GM20431 (cell line): ENCODE measurements around the gene LRP1.

ENCODE experiments used
- in situ Hi-C: fragments of 300-500 bp; cut with MseI, MboI; formaldehyde crosslinking; loops from one replicate; pipeline ENCODE4 v1.15.0; 2020; ENCODE audit warnings: low sequenced_read_pairs; ENCODE audit not compliant: unreplicated experiment

Gene LRP1

DNA sequence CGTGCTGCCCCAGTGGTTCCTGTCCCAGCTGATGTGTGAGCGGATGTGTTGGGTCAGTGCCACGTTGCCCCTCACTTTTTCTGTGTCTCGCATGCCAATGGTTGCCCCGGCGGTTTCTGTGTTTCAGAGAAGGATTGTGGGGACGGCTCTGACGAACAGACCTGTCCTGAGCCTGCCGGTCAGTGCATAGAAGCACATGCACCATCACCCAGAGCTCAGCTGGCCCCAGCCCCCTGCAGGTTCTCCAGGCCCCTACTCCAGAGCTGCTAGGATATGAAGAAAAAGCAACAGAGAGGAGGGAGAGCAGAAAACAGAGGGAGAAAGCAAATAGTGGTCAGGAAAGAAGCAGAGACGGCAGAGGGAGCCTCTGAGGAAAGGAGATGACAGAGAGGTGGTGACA lies 39.8 kb downstream of the LRP1 start:
- in situ Hi-C loops = no loop called here

DNA sequence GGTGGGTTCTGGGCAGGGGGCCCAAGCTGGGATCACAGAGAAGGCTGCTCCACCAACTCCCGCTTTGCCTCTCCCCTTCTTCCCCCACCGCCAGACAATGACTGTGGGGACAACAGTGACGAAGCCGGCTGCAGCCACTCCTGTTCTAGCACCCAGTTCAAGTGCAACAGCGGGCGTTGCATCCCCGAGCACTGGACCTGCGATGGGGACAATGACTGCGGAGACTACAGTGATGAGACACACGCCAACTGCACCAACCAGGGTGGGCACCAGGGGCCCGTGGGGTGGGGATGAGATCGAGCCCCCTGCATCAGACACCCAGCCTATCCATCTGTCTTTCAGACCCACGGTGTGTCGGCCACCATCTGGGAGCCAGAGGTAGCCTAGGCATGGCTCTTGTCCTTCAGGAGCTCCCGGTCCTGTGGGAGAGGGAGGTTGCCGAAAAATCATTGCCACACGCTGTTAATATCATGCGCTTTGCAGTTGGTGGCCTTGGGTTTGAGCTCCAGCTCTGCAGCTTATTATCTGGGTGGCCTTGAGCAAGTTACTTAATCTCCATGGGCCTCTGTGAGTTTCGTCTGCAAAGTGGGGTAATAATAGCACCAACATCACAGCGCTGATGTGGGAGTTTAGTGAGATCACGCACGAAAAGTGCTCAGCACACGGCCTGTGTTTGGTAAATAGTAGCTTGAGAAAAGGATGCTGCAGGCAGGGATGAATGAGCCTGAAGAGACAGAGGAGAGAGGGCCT lies 40.9 kb downstream of the LRP1 start:
- in situ Hi-C loops = no loop called here

DNA sequence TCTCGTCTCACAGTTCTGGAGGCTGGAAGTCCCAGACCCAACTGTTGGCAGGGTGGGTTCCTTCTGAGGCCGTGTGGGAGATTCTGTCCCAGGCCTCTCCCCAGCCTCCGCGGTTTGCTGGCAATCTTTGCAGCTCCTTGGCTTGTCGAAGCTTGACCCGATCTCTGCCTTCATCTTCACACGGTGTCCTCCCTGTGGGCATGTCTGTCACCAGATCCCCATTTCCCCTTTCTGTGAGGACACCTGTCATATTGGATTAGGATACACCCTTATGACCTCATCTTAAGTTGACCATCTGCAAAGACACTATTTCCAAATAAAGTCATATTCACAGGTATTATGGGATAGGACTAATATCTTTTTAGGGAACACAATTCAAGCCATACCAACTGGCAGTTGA lies 41.7 kb downstream of the LRP1 start:
- in situ Hi-C loops = no loop called here

DNA sequence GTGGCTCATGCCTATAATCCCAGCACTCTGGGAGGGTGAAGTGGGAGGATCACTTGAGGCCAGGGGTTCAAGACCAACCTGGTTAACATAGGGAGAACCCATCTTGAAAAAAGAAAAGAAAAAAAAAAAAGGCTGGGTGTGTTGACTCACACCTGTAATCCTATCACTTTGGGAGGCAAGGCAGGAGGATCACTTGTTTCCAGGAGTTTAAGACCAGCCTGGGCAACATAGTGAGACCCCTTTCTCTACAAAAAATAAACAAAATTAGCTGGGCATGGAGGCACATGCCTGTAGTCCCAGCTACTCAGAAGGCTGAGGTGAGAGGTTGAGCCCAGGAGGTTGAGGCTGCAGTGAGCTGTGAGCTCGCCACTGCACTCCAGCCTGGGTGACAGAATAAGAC lies 42.1 kb downstream of the LRP1 start:
- in situ Hi-C loops = no loop called here

DNA sequence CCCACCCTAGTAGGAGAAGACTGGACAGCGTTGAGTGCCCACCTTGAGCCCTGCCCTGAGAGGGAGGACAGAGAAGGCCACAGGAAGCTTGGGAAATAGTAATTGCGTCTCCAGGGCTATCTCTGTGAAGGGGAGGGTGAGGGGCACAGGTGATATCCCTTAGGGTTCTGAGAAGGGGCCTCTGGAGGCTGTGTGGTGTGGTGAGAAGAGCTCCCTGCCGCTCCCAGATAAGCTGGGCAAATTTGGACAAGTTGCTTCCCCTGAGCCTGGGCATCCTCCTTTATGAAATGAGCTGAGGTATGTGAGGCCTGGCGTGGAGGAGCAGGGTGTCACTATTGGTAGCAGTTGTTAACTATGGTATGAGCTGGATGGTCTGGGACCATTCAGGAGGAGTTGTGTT lies 42.6 kb downstream of the LRP1 start:
- in situ Hi-C loops = no loop called here

DNA sequence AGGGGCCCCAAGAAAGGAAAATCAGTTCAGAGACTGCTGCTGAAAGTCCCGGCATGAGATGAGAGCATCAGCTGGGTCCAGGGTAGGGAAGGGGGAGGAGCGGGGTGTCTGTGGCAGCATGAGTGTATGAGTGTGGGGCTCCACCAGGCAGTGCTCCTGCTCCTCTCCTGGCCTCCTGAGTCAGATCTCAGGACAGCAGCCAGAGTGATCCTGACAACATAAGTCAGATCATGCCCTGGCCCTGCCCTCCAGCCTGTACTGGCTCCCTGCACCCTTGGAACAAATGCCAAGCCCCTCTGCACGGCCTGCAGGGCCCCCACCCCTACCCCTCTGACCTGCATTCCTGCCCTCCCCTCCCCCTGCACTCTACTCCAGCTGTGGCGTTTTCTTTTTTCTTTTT lies 43.4 kb downstream of the LRP1 start:
- in situ Hi-C loops = no loop called here

DNA sequence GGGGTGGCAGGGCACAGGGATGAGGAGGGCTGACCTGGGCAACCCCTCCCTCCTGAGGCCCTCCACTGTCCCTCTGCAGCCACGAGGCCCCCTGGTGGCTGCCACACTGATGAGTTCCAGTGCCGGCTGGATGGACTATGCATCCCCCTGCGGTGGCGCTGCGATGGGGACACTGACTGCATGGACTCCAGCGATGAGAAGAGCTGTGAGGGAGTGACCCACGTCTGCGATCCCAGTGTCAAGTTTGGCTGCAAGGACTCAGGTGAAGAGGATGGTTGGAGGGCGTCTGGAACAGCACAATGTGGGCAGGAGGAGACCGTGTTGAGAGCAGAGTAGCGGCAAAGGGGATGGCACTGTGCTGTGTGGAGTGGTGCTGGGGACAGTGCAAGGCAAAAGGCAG lies 44.8 kb downstream of the LRP1 start:
- in situ Hi-C loops = no loop called here

DNA sequence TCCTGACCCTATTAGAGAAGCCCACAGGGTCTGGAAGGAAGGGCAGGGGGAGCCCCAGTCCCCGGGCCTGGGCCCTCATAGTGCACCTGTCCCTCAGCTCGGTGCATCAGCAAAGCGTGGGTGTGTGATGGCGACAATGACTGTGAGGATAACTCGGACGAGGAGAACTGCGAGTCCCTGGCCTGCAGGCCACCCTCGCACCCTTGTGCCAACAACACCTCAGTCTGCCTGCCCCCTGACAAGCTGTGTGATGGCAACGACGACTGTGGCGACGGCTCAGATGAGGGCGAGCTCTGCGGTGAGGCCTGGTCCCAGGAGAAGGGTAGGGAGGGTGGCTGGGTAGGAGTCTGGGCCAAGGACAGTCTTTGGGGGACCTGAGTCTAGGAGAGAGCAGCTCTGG lies 45.4 kb downstream of the LRP1 start:
- in situ Hi-C loops = no loop called here

DNA sequence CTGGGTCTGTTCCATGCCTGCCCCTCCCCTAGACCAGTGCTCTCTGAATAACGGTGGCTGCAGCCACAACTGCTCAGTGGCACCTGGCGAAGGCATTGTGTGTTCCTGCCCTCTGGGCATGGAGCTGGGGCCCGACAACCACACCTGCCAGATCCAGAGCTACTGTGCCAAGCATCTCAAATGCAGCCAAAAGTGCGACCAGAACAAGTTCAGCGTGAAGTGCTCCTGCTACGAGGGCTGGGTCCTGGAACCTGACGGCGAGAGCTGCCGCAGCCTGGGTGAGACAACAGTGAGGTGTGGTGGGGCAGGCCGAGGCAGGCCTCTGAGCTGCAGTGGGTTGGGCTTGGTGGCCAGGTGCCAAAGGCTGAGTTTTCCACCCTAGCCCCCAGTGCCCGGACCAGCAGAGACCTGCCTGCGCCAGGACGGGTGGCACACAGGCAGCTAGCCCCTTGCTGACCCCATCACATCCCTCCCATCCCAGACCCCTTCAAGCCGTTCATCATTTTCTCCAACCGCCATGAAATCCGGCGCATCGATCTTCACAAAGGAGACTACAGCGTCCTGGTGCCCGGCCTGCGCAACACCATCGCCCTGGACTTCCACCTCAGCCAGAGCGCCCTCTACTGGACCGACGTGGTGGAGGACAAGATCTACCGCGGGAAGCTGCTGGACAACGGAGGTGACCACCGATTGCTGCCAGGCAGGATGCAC lies 47.3 kb downstream of the LRP1 start:
- in situ Hi-C loops = loop anchor here (5.0 kb wide), 1 partner anchor 48 kb away; the partner anchor contains the start of gene LRP1

DNA sequence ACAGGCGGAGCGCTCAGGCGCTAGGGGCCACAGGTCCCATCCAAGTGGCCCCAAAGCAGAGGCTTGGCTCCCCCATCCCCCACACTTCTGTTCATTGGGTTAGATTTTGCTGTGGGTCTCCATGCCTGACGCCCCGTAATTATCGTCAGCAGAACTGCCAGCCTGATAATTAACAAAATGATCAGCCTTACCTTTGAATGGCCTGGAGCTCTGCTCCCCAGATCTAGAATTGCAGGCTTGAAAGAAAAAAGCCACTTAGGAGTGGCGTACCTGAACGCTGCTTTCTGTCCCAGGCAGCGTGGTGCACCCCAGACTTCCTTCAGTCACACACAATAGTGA lies 47.8 kb downstream of the LRP1 start:
- in situ Hi-C loops = loop anchor here (5.0 kb wide), 1 partner anchor 49 kb away; the partner anchor contains the start of gene LRP1

DNA sequence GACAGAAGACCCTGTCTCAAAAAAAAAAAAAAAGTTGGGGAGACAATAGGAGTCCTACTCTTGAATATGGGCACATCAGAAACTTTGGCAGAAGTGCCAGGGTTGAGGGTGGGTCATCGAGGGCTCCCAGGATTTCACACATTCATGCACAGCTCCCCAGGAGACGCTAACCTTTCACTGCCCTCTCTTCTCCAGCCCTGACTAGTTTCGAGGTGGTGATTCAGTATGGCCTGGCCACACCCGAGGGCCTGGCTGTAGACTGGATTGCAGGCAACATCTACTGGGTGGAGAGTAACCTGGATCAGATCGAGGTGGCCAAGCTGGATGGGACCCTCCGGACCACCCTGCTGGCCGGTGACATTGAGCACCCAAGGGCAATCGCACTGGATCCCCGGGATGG lies 48.6 kb downstream of the LRP1 start:
- in situ Hi-C loops = loop anchor here (5.0 kb wide), 1 partner anchor 50 kb away; the partner anchor contains the start of gene LRP1

DNA sequence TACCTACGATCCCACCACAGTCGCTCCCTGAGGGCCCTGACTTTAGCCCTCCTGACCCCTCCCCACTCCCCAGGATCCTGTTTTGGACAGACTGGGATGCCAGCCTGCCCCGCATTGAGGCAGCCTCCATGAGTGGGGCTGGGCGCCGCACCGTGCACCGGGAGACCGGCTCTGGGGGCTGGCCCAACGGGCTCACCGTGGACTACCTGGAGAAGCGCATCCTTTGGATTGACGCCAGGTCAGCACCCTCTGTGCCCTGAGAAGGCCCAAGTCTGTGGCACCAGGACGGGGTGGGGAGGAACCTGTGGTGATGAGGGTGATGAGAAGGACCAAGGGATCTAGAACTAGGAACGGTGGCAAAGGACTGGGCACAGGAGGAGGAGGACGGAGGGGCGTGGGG lies 49.1 kb downstream of the LRP1 start:
- in situ Hi-C loops = loop anchor here (5.0 kb wide), 1 partner anchor 50 kb away; the partner anchor contains the start of gene LRP1

DNA sequence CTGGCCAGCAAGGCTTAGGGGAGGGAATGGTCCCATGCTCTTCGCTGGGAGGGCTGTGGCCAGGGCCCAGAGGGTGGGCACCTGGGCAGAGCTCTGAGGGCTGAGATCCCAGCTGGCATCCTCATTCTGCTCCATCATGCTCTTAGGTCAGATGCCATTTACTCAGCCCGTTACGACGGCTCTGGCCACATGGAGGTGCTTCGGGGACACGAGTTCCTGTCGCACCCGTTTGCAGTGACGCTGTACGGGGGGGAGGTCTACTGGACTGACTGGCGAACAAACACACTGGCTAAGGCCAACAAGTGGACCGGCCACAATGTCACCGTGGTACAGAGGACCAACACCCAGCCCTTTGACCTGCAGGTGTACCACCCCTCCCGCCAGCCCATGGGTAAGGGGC lies 49.9 kb downstream of the LRP1 start:
- in situ Hi-C loops = loop anchor here (5.0 kb wide), 1 partner anchor 51 kb away; the partner anchor contains the start of gene LRP1

DNA sequence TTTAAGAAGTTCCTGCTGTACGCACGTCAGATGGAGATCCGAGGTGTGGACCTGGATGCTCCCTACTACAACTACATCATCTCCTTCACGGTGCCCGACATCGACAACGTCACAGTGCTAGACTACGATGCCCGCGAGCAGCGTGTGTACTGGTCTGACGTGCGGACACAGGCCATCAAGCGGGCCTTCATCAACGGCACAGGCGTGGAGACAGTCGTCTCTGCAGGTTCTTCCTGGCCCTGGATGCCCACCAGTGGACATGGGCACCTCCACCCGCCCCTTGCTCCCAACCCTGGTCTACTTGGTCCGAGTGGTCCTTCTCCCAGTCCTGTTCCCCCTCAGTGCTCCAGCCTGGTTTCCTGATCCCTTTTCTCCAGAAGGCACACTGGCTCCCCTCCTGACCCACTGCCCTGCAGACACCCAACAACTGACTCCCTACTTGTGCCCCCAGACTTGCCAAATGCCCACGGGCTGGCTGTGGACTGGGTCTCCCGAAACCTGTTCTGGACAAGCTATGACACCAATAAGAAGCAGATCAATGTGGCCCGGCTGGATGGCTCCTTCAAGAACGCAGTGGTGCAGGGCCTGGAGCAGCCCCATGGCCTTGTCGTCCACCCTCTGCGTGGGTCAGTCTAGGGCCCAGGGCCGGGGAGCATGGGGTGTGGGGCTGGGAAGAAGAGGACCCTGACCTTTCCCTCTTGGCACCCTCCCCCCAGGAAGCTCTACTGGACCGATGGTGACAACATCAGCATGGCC lies 51.2 kb downstream of the LRP1 start:
- in situ Hi-C loops = loop anchor here (5.0 kb wide), 1 partner anchor 52 kb away; the partner anchor contains the start of gene LRP1

DNA sequence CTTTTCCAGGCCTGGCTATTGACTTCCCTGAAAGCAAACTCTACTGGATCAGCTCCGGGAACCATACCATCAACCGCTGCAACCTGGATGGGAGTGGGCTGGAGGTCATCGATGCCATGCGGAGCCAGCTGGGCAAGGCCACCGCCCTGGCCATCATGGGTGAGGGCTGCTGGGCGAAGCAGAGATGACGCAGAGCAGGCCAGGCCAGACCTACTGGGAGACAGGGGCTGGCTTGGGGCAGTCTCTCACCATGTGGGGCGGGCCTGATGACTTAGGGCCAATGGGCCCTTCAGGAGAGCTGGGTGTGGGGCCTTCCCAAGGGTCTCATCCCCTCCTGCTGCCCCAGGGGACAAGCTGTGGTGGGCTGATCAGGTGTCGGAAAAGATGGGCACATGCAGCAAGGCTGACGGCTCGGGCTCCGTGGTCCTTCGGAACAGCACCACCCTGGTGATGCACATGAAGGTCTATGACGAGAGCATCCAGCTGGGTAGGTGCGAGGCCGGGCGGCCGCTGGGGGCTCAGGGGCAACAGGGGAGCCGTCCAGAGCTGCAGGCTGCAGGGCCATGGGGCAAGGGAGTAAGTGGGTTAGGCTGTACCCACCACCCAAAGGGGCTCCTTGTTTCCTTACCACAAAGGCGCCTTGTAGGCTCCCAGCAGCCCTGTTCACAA lies 52.2 kb downstream of the LRP1 start:
- in situ Hi-C loops = no loop called here

DNA sequence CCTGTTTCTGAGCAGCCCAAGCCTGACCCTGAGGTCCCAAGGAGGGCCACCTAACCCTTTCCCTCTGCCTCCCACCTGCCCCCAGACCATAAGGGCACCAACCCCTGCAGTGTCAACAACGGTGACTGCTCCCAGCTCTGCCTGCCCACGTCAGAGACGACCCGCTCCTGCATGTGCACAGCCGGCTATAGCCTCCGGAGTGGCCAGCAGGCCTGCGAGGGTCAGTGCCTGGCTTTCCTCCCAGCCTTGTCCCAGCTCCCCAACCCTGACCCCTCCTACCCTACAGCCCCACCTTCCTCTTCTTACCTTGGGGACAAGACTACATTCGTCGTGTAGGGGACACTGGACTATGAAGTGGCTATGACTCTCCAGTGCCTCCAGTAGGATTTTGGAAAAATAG lies 52.8 kb downstream of the LRP1 start:
- in situ Hi-C loops = no loop called here

DNA sequence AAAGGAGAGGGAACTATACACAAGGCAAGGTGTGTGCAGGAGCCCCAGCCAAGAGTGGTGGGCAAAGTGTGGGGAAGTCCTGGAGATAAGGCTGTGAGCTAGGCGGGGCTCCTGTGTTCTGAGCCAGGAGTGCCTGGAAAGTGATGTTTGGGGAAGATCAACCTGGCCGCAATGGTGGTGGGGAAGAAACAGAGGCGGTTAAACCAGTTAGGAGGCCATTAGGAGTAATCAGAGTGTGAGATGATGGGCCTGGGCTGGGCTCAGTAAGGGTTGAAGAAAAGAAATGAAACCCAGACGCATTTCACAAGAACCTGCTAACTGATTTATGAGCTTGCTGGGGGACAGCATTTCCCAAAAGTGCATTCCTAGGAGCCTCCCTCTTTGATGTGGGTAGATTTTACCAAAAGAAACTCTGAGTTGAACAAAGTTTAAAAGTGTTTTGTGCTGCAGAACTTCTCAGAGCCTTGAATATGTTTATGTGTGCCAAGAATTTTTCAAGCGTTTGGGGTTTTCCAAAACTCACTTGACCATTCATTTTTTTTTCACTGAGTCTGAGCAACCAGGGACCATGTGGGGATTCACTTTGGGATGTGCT lies 53.4 kb downstream of the LRP1 start:
- in situ Hi-C loops = no loop called here

DNA sequence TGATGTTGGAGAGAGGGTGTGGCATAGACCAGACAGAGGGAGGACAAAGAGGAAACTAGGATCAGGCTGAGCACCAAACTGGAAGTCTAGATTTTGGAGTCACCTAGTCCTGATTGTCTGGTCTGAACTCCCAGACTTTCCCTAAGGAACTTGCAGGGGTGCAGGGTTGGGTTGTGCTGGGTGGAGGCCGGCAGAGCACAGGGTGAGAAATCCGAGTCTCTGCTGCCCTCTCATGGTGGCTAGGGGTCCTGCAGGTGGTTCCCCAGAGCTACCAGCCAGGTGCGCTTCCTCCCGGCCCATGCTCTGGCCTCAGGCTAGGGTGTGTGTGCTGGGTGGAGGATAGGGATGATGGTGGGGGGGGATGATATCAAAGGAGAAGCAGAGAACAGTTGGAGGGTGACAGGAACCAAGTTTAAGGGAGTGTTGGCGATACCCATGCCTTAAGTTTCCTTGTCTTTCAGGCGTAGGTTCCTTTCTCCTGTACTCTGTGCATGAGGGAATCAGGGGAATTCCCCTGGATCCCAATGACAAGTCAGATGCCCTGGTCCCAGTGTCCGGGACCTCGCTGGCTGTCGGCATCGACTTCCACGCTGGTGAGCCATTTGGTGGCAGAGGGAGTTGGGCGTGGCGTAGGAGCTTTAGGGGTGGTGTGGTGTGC lies 54.8 kb downstream of the LRP1 start:
- in situ Hi-C loops = no loop called here

DNA sequence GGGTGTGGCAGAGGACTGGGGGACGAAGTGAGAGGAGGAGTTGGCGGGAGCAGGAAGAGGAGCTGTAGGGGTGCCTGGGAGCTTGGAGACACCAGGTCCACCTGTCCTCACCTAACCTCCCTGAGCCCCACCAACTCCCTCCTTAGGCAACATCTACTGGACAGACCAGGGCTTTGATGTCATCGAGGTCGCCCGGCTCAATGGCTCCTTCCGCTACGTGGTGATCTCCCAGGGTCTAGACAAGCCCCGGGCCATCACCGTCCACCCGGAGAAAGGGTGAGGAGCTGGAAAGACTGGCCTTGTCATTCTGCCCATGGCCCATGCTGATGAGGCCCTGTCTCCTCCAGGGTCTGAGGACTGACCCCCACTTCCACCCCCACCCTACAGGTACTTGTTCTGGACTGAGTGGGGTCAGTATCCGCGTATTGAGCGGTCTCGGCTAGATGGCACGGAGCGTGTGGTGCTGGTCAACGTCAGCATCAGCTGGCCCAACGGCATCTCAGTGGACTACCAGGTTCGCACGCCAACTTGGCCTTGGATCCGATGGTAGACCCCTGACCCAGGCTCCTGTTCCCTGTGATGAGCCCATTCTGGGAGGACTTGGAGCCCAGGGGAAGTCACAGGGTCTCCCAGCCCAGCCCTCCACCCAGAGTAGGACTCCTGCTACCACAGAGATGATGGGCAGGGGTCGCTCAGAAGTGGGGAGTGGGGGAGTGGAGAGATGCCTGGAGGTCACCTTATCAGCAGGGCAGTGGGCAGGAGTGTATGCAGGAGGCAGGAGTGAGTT lies 55.8 kb downstream of the LRP1 start:
- in situ Hi-C loops = no loop called here
